ENCODE data around the gene PKN2. TPM values are rescaled to one million over a fixed set of nuclear protein-coding genes. Genes with fewer than 3 reads are reported as not detected.

The PKN2 gene
- total RNA-seq, 1 experiment from 2014 or later = 32.5 TPM

GRCh38 chr1:88773540-88774150 lies 89.6 kb downstream of the PKN2 start:
- WGBS (ENCODE audit: extremely low coverage, insufficient read length, low lambda C conversion rate) = no CpG with 5 or more reads among the region's 3 CpGs
- H2BK5ac ChIP-seq (ENCODE audit: insufficient read length, low read length) = no peak overlapping the region
- no peaks in the 10 kb centered on the region for H3K23me2 ChIP-seq (ENCODE audit: insufficient read length, low read depth, low read length, poor library complexity, severe bottlenecking)
- no peak overlapping the region for H4K5ac ChIP-seq (ENCODE audit: insufficient read length, low read depth, low read length)
- H2BK15ac ChIP-seq (ENCODE audit: low read depth, low read length) = no peak overlapping the region
- no peak for DNase-seq
- H3K79me1 ChIP-seq (ENCODE audit: insufficient read depth, low read depth, low read length, poor library complexity, severe bottlenecking) = no peaks in the 10 kb centered on the region
- H4K8ac ChIP-seq (replicated peaks; ENCODE audit: insufficient read length, low read depth, low read length) = no peak overlapping the region
- H3K27me3 Mint-ChIP-seq (ENCODE audit: low read depth) = no peaks in the 10 kb centered on the region; the same call in 1 of the 2 replicates
- no peak for TF ChIP-seq CTCF (conservative IDR thresholded peaks at IDR 0.05)
- no peak overlapping the region for H2BK120ac ChIP-seq (ENCODE audit: low read depth, low read length, poor library complexity, severe bottlenecking)
- H3K56ac ChIP-seq (ENCODE audit: insufficient read length, low read depth, low read length) = no peak overlapping the region
- peaks cover 42 to 63% (median 43%) of the 10 kb centered on the region in 3 experiments for H3K36me3 Mint-ChIP-seq (ENCODE audit: insufficient read depth in 1 of 3, low read depth in 3 of 3)
- H4K20me1 ChIP-seq (ENCODE audit: control insufficient read depth, insufficient read depth, insufficient read length) = no peaks in the 10 kb centered on the region
- H3K9me3 ChIP-seq (ENCODE audit: control insufficient read depth, low read depth, low read length) = no peaks in the 10 kb centered on the region
- H2AK5ac ChIP-seq (ENCODE audit: insufficient read length, low read length) = no peak overlapping the region
- H2BK12ac ChIP-seq (ENCODE audit: insufficient read length, low read depth, low read length) = peak overlapping the region; percentile 25
- no peak overlapping the region; a peak in 1 of 5 replicates for H3K4me3 Mint-ChIP-seq
- no peak overlapping the region for H4K91ac ChIP-seq (ENCODE audit: insufficient read length, low read depth, low read length)
- H3K9me3 Mint-ChIP-seq = 0 out of 5 replicates have a peak, but pooled peaks cover 0 to 3% of the 10 kb centered on the region in 2 experiments
- H3K27ac ChIP-seq (ENCODE audit: insufficient read length, low read depth, low read length) = peak overlapping the region; percentile 34
- no peaks in the 10 kb centered on the region for H3K27me3 ChIP-seq (ENCODE audit: insufficient read depth, low read length)
- H2BK20ac ChIP-seq (ENCODE audit: low read depth, low read length, poor library complexity, severe bottlenecking) = peak overlapping the region; percentile 65
- H3K23ac ChIP-seq (ENCODE audit: insufficient read length, low read depth, low read length) = no peak overlapping the region
- H3K14ac ChIP-seq (ENCODE audit: insufficient read depth, low read length) = no peak overlapping the region
- no peak overlapping the region for H3K9ac ChIP-seq (ENCODE audit: extremely low read depth, insufficient read length, low read length)
- no peak overlapping the region for H3T11ph ChIP-seq (ENCODE audit: low read length)
- no peak overlapping the region for H3K4ac ChIP-seq (ENCODE audit: low read depth, low read length)
- H3K4me2 ChIP-seq (ENCODE audit: insufficient read depth, insufficient read length, low read length) = no peak overlapping the region
- H3K79me2 ChIP-seq (ENCODE audit: insufficient read depth, low read length) = no peaks in the 10 kb centered on the region; the same call in 1 of the 2 replicates
- H3K27ac Mint-ChIP-seq = peak overlapping the region; percentile 89 to 96 (median 92); a peak in 6 of 7 replicates
- H3K4me1 ChIP-seq (ENCODE audit: insufficient read depth, low read length) = peaks cover 22% of the 10 kb centered on the region; the same call in 1 of the 2 replicates
- H3K18ac ChIP-seq (ENCODE audit: insufficient read length, low read depth, low read length) = no peak overlapping the region
- no peak overlapping the region for H2AFZ ChIP-seq (ENCODE audit: low read length)
- peaks cover 52 to 55% of the 10 kb centered on the region in 2 experiments for H3K4me1 Mint-ChIP-seq
